ENCODE results near the gene CCDC40. TPM values are rescaled to one million over a fixed set of nuclear protein-coding genes. Genes with fewer than 3 reads are reported as not detected.

The CCDC40 gene
- total RNA-seq, 1 donor from 2014 or later = 7.7 TPM

DNA sequence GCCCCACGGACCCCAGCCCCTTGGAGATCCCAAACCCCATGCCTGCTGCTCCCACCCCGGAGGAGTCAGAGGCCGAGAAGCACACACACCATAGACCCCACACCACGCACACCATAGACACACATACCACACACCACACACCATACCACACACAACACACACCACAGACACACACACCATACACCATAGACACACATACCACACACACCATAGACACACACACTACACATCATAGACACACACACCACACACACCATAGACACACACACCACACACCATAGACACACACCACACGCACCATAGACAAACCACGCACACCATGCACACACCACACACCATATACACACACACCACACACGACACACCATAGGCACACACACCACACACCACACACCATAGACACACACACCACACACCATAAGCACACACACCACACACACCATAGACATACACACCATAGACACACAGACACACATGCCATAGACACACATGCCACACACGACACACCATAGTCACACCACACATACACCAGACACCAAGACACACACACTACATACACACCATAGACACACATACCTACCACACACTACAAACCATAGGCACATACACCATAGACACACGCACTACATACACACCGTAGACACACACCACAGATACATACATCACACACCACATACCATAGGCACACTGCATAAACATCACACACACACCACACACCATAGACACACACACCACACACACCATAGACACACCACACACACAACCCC is 12.1 kb upstream of the CCDC40 start:
- peaks cover 5% of the 10 kb centered on the region for H3K36me3 Mint-ChIP-seq (ENCODE audit: low read depth, unreplicated experiment)
- H3K27ac Mint-ChIP-seq (ENCODE audit: unreplicated experiment) = no peak overlapping the region
- TF ChIP-seq, protein P1, sequence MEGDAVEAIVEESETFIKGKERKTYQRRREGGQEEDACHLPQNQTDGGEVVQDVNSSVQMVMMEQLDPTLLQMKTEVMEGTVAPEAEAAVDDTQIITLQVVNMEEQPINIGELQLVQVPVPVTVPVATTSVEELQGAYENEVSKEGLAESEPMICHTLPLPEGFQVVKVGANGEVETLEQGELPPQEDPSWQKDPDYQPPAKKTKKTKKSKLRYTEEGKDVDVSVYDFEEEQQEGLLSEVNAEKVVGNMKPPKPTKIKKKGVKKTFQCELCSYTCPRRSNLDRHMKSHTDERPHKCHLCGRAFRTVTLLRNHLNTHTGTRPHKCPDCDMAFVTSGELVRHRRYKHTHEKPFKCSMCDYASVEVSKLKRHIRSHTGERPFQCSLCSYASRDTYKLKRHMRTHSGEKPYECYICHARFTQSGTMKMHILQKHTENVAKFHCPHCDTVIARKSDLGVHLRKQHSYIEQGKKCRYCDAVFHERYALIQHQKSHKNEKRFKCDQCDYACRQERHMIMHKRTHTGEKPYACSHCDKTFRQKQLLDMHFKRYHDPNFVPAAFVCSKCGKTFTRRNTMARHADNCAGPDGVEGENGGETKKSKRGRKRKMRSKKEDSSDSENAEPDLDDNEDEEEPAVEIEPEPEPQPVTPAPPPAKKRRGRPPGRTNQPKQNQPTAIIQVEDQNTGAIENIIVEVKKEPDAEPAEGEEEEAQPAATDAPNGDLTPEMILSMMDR (IDR thresholded peaks at IDR 0.05; ENCODE audit: unreplicated experiment) = no peak
- peaks cover 28% of the 10 kb centered on the region for H3K4me1 Mint-ChIP-seq (ENCODE audit: unreplicated experiment)
- no peak for DNase-seq (ENCODE audit: low spot score)
- H3K27me3 Mint-ChIP-seq (ENCODE audit: unreplicated experiment) = peaks cover 5% of the 10 kb centered on the region
- no peaks in the 10 kb centered on the region for H3K9me3 Mint-ChIP-seq (ENCODE audit: unreplicated experiment)
- H3K4me3 Mint-ChIP-seq (ENCODE audit: unreplicated experiment) = no peak overlapping the region

DNA sequence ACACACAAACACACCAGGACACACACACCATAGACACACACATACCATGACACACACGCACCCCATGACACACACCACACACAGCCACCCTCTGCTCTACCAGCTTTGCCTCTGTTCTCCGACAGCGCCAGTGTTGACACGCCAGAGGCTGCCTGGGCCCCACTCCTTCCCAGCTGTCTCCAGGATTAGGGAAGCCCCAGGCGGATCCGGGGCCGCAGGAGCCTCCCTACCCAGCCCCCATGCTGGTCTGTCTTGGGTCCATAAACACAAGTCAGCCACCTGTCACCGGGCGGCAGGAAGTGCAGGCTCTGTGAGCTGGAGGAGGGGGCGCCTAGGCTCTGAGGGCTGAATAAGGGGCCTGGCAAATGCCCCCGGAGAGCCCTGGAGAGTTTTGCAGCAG is 11.3 kb upstream of the CCDC40 start:
- Mint-ChIP-seq H3K4me3 (ENCODE audit: unreplicated experiment) (no peak overlapping the region), H3K9me3 (ENCODE audit: unreplicated experiment) (no peaks in the 10 kb centered on the region), H3K36me3 (ENCODE audit: low read depth, unreplicated experiment) (peaks cover 12% of the 10 kb centered on the region), H3K27ac (ENCODE audit: unreplicated experiment) (no peak overlapping the region), H3K4me1 (ENCODE audit: unreplicated experiment) (peaks cover 31% of the 10 kb centered on the region), H3K27me3 (ENCODE audit: unreplicated experiment) (peaks cover 9% of the 10 kb centered on the region)
- no peak for DNase-seq (ENCODE audit: low spot score)
- TF ChIP-seq, protein P1 (IDR thresholded peaks at IDR 0.05; ENCODE audit: unreplicated experiment) = no peak

DNA sequence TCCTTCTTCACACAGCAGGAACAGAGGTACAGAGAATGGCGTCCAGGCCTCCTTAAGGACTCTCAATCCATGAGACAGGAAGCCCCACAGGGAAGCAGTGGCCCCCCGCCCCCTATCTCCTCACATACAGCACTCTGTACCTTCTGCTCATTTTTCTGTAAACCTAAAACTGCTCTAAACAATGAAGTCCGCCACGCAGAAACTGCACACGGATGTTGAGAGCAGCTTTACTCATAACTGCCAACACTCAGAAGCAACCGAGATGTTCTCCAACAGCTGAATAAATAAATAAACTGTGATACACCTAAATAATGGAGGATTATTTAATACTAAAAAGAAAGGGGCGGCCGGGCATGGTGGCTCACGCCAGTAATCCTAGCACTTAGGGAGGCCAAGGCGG is 10.6 kb upstream of the CCDC40 start:
- DNase-seq (ENCODE audit: low spot score) = no peak
- H3K4me3 Mint-ChIP-seq (ENCODE audit: unreplicated experiment) = no peak overlapping the region
- peak overlapping the region; percentile 31 for H3K27ac Mint-ChIP-seq (ENCODE audit: unreplicated experiment)
- H3K9me3 Mint-ChIP-seq (ENCODE audit: unreplicated experiment) = no peaks in the 10 kb centered on the region
- H3K27me3 Mint-ChIP-seq (ENCODE audit: unreplicated experiment) = peaks cover 10% of the 10 kb centered on the region
- H3K36me3 Mint-ChIP-seq (ENCODE audit: low read depth, unreplicated experiment) = peaks cover 13% of the 10 kb centered on the region
- TF ChIP-seq, protein P1 (IDR thresholded peaks at IDR 0.05; ENCODE audit: unreplicated experiment) = no peak
- H3K4me1 Mint-ChIP-seq (ENCODE audit: unreplicated experiment) = peaks cover 32% of the 10 kb centered on the region

DNA sequence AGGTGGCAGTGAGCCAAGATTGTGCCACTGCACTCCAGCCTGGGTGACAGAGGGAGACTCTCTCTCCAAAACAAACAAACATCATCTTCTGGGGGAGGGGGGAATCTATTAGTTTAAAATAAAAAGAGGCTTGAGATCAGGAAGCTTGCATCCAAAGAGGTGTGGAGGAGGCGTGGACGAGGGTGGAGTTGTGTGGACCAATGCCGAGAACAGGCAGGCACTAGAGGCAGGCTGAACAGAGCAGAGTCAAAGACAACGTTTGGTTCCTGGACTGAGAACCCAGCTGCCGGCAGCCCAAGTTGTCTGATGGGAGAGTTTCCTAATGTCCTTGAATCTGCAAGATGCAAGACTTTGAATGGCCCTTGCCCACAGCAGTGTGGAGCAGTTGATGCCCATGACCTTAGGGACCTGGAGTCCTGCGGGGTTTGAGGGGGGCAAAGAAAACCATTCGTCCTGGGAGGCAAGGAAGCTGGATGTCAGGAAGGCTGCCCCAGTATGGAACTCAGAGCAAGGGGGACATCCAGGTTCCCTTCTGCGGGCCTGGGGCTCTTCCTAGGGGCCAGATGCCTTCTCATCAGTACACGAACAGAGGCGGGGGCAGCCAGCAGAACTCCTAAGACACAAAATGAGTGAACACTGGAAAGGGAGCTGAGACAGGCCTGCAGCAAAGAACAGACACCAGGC is 9.9 kb upstream of the CCDC40 start:
- Mint-ChIP-seq H3K36me3 (ENCODE audit: low read depth, unreplicated experiment) (peaks cover 12% of the 10 kb centered on the region), H3K4me1 (ENCODE audit: unreplicated experiment) (peaks cover 39% of the 10 kb centered on the region), H3K27me3 (ENCODE audit: unreplicated experiment) (peaks cover 10% of the 10 kb centered on the region), H3K27ac (ENCODE audit: unreplicated experiment) (no peak overlapping the region), H3K9me3 (ENCODE audit: unreplicated experiment) (no peaks in the 10 kb centered on the region), H3K4me3 (ENCODE audit: unreplicated experiment) (peak overlapping the region; percentile 29)
- TF ChIP-seq, protein P1 (IDR thresholded peaks at IDR 0.05; ENCODE audit: unreplicated experiment) = no peak
- DNase-seq (ENCODE audit: low spot score) = no peak

DNA sequence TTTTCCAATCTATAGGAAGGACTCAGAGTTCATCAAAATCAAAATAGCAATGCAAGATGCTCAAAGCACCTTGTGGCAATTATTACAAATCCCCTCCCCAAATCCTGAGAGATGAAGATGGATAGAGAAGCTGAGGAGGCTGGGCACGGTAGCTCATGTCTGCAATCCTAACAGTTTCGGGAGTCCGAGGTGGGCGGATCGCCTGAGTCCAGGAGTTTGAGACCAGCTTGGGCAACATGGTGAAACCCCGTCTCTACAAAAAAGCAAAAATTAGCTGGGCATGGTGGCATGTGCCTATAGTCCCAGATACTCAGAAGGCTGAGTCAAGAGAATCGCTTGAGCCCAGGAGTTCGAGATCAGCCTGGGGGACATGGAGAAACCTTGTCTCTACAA is 9.4 kb upstream of the CCDC40 start:
- peak overlapping the region; percentile 7 for H3K4me3 Mint-ChIP-seq (ENCODE audit: unreplicated experiment)
- no peaks in the 10 kb centered on the region for H3K9me3 Mint-ChIP-seq (ENCODE audit: unreplicated experiment)
- H3K36me3 Mint-ChIP-seq (ENCODE audit: low read depth, unreplicated experiment) = peaks cover 8% of the 10 kb centered on the region
- no peak overlapping the region for H3K27ac Mint-ChIP-seq (ENCODE audit: unreplicated experiment)
- H3K4me1 Mint-ChIP-seq (ENCODE audit: unreplicated experiment) = peaks cover 42% of the 10 kb centered on the region
- H3K27me3 Mint-ChIP-seq (ENCODE audit: unreplicated experiment) = peaks cover 10% of the 10 kb centered on the region
- TF ChIP-seq, protein P1 (IDR thresholded peaks at IDR 0.05; ENCODE audit: unreplicated experiment) = no peak
- no peak for DNase-seq (ENCODE audit: low spot score)
